Endothelial cell of umbilical vein (primary cell): Measurements from ENCODE around the gene ANKK1. TPM values are rescaled to one million over a fixed set of nuclear protein-coding genes. Genes with fewer than 3 reads are reported as not detected.

Source experiments
- BruUV-seq: library from RNA; stranded (reverse); fragments of 400-500 nt; replicated peaks from 2 replicates; lab custom pipeline; 2021; lab: Mats Ljungman, UMichigan
- CTCF ChIA-PET: fragments of 300-600, 350-600 bp; sonication (Branson Sonifier 250); formaldehyde crosslinking; loops from one replicate; lab custom pipeline; 2021; ENCODE audit warnings: antibody characterized with exemption, inconsistent platforms; lab: Charles Lee
- POLR2A ChIA-PET: fragments of 300-600, 350-600 bp; sonication (Branson Sonifier 250); formaldehyde crosslinking; loops from one replicate; lab custom pipeline; 2021; ENCODE audit warnings: antibody characterized with exemption, inconsistent platforms; lab: Charles Lee
- DNase-seq: peaks from one replicate; pipeline ENCODE4 v3.0.0-alpha.2; 2011; ENCODE audit warnings: low read depth, low spot score
- FAIRE-seq: peaks from 2 replicates; lab custom pipeline; 2011; peaks lifted over from hg19 to GRCh38; lab: Jason Lieb, UNC
- H2AFZ ChIP-seq: 2 replicates; pipeline ENCODE4 v1.6.0; 2012; ENCODE audit warnings: low read depth, low read length, control low read depth, inconsistent platforms
- H3K27ac ChIP-seq: 2 replicates; pipeline ENCODE4 v1.5.1; 2011; ENCODE audit warnings: low read depth, mild to moderate bottlenecking, control low read depth, low read length, moderate library complexity; ENCODE audit not compliant: insufficient read depth
- H3K27me3 ChIP-seq, 2 experiments: 2 replicates each; pipeline versions ENCODE4 v1.6.0 to v1.6.1; 2011; ENCODE audit warnings: low read length in 2 of 2, mixed read lengths in 1 of 2; ENCODE audit not compliant: control insufficient read depth in 2 of 2, insufficient read depth in 2 of 2
- H3K36me3 ChIP-seq, 2 experiments: 2 replicates in 1 of 2; 3 replicates in 1 of 2; pipeline ENCODE4 v1.5.1; 2011; ENCODE audit warnings: low read length in 2 of 2, mild to moderate bottlenecking in 1 of 2, moderate library complexity in 1 of 2; ENCODE audit not compliant: control insufficient read depth in 2 of 2, insufficient read depth in 2 of 2; ENCODE audit errors: extremely low read depth in 1 of 2
- H3K4me1 ChIP-seq: 3 replicates; pipeline ENCODE4 v1.5.1; 2011; ENCODE audit warnings: mild to moderate bottlenecking, low read length; ENCODE audit not compliant: control insufficient read depth, insufficient read depth; ENCODE audit errors: extremely low read depth
- H3K4me2 ChIP-seq: 2 replicates; pipeline ENCODE4 v1.6.1; 2011; ENCODE audit warnings: low read length, control low read depth, mixed read lengths; ENCODE audit not compliant: insufficient read depth
- H3K4me3 ChIP-seq, 3 experiments: fragments of 200-600 bp in 1 of 3; sonication (generic), shearing (Covaris generic) in 1 of 3; replicated peaks in 1 of 3; 2 replicates each; pipeline ENCODE4 v1.5.1; 2011 to 2016; ENCODE audit warnings: control low read depth in 3 of 3, low read length in 3 of 3, mild to moderate bottlenecking in 2 of 3, inconsistent platforms in 1 of 3, low read depth in 1 of 3, moderate library complexity in 1 of 3; ENCODE audit not compliant: insufficient read depth in 1 of 3
- H3K79me2 ChIP-seq: 2 replicates; pipeline ENCODE4 v1.6.0; 2012; ENCODE audit warnings: low read length, inconsistent platforms; ENCODE audit not compliant: control insufficient read depth, insufficient read depth
- H3K9ac ChIP-seq: replicated peaks from 2 replicates; pipeline ENCODE3; 2011; ENCODE audit warnings: low read length, control low read depth; ENCODE audit not compliant: insufficient read depth; ENCODE audit errors: extremely low read depth
- H3K9me1 ChIP-seq: replicated peaks from 3 replicates; pipeline ENCODE4 v1.6.0; 2011; ENCODE audit warnings: mild to moderate bottlenecking, low read length; ENCODE audit not compliant: control insufficient read depth, insufficient read depth; ENCODE audit errors: extremely low read depth
- H3K9me3 ChIP-seq: replicated peaks from 2 replicates; pipeline ENCODE4 v1.5.1; 2012; ENCODE audit warnings: low read length, inconsistent platforms; ENCODE audit not compliant: control insufficient read depth, insufficient read depth
- H4K20me1 ChIP-seq: replicated peaks from 2 replicates; pipeline ENCODE3; 2011; ENCODE audit warnings: mild to moderate bottlenecking, low read length; ENCODE audit not compliant: control insufficient read depth, insufficient read depth; ENCODE audit errors: extremely low read depth
- EZH2 ChIP-seq: IDR thresholded peaks from 2 replicates; pipeline ENCODE4 v1.6.1; 2012; ENCODE audit warnings: borderline replicate concordance, low read depth, mild to moderate bottlenecking, moderate library complexity, low read length, inconsistent platforms; ENCODE audit not compliant: severe bottlenecking
- FOS ChIP-seq: IDR thresholded peaks from 2 replicates; pipeline ENCODE4 v1.6.1; 2011; ENCODE audit warnings: mild to moderate bottlenecking, low read length, moderate library complexity, borderline replicate concordance; ENCODE audit not compliant: insufficient read depth
- GATA2 ChIP-seq: IDR thresholded peaks from 2 replicates; pipeline ENCODE4 v1.7.0; 2011; ENCODE audit warnings: low read depth, mild to moderate bottlenecking, moderate library complexity, mixed read lengths, low read length; ENCODE audit not compliant: insufficient read length, insufficient read depth
- JUN ChIP-seq: IDR thresholded peaks from 2 replicates; pipeline ENCODE4 v1.6.1; 2011; ENCODE audit warnings: borderline replicate concordance, low read depth; ENCODE audit not compliant: insufficient read length, insufficient read depth
- MYC ChIP-seq: IDR thresholded peaks from one replicate; pipeline ENCODE4 v1.6.1; 2011; ENCODE audit warnings: mild to moderate bottlenecking, low read depth, low read length
- POLR2A ChIP-seq: IDR thresholded peaks from 2 replicates; pipeline ENCODE4 v1.6.1; 2012; ENCODE audit warnings: low read depth, mild to moderate bottlenecking, control low read depth, low read length
- POLR2AphosphoS5 ChIP-seq: IDR thresholded peaks from 2 replicates; pipeline ENCODE4 v1.6.1; 2012; ENCODE audit warnings: low read depth, mild to moderate bottlenecking, control low read depth, low read length, moderate library complexity; ENCODE audit not compliant: insufficient read depth
- dilution Hi-C: fragments of 300-500 bp; cut with MboI; formaldehyde crosslinking; loops from one replicate; pipeline ENCODE4 v1.15.0; 2019; ENCODE audit warnings: low sequenced_read_pairs; ENCODE audit not compliant: extremely low pct_ligation_motif_present
- intact Hi-C: fragments of 100-400 bp; cut with micrococcal nuclease; formaldehyde crosslinking; loops from one replicate; pipeline ENCODE4 v1.10.0; 2022
- polyA plus RNA-seq, 4 experiments: library from polyadenylated mRNA; depleted of rRNA in 3 of 4; stranded (reverse) in 3 of 4; unstranded in 1 of 4; fragments of >200 nt; gene quantifications; 2 replicates each; pipeline versions ENCODE4 v1.2.1 to v1.2.3, GENCODE V29; 2011 to 2012; ENCODE audit warnings: missing spikeins in 1 of 4
- total RNA-seq: library from RNA; stranded (reverse); gene quantifications from 2 replicates; pipeline ENCODE4 v1.2.3, GENCODE V29; 2021
- TF ChIP-seq, protein P1 (sequence below): IDR thresholded peaks from 2 replicates; pipeline ENCODE4 v1.6.1; 2011; ENCODE audit not compliant: insufficient read depth, insufficient read length
- TF ChIP-seq, protein P2 (sequence below), 2 donors: IDR thresholded peaks; 1 replicate in 1 of 2; 2 replicates in 1 of 2; pipeline ENCODE4 v1.5.1; 2011; ENCODE audit warnings: low read length in 2 of 2, mild to moderate bottlenecking in 2 of 2, moderate library complexity in 2 of 2, control low read depth in 1 of 2, inconsistent platforms in 1 of 2, low read depth in 1 of 2; ENCODE audit not compliant: insufficient read depth in 1 of 2; ENCODE audit errors: extremely low read depth in 1 of 2

ANKK1 gene
- total and polyA plus RNA-seq, 2 donors (not counting 3 experiments of a cell fraction or from before 2014, with no cell fraction given): not detected

DNA sequence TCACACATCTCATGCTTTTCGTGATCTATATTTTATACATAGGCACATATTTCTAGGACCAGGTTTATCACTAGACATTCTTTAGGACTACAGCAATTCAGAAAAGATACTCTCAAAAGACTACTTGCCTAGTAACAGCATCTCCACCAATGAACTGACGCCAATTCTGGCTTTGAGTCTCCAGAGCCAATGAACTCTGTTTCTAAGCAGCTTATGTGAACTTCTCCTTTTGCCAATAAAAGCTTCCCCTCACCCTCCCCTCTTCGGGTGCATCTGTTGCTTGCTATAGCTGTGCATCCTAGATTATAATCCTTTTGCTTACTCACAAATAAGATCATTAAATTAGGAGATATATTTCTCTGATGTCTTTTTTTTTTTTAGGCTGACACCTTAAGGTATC lies 11.4 kb upstream of the ANKK1 start:
- FAIRE-seq (no peak), DNase-seq (no peak)

More for the DNA sequence above, 11.4 kb upstream of the ANKK1 start:
- dilution Hi-C loops (no loop called here), intact Hi-C loops (no loop called here)
- Histone ChIP-seq H4K20me1 (no peaks in the 10 kb centered on the region), H3K27me3 (peaks cover 0 to 3% of the 10 kb centered on the region in 2 experiments), H3K4me3 (no peak overlapping the region), H3K9ac (no peak overlapping the region), H3K9me1 (no peaks in the 10 kb centered on the region), H3K4me1 (no peaks in the 10 kb centered on the region), H3K79me2 (no peaks in the 10 kb centered on the region), H3K27ac (no peak overlapping the region), H3K36me3 (no peaks in the 10 kb centered on the region), H3K4me2 (no peak overlapping the region), H3K9me3 (no peaks in the 10 kb centered on the region), H2AFZ (no peak overlapping the region)
- ChIA-PET POLR2A (no interaction called here), CTCF (no interaction called here)
- no peak for TF ChIP-seq JUN
- no peak for TF ChIP-seq EZH2
- TF ChIP-seq FOS: no peak
- TF ChIP-seq, protein P1, sequence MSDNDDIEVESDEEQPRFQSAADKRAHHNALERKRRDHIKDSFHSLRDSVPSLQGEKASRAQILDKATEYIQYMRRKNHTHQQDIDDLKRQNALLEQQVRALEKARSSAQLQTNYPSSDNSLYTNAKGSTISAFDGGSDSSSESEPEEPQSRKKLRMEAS: no peak
- TF ChIP-seq, protein P2, sequence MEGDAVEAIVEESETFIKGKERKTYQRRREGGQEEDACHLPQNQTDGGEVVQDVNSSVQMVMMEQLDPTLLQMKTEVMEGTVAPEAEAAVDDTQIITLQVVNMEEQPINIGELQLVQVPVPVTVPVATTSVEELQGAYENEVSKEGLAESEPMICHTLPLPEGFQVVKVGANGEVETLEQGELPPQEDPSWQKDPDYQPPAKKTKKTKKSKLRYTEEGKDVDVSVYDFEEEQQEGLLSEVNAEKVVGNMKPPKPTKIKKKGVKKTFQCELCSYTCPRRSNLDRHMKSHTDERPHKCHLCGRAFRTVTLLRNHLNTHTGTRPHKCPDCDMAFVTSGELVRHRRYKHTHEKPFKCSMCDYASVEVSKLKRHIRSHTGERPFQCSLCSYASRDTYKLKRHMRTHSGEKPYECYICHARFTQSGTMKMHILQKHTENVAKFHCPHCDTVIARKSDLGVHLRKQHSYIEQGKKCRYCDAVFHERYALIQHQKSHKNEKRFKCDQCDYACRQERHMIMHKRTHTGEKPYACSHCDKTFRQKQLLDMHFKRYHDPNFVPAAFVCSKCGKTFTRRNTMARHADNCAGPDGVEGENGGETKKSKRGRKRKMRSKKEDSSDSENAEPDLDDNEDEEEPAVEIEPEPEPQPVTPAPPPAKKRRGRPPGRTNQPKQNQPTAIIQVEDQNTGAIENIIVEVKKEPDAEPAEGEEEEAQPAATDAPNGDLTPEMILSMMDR (IDR thresholded peaks at IDR 0.05; ENCODE audit: extremely low read depth in 1 of 2, insufficient read depth in 1 of 2, low read depth in 1 of 2, low read length in 2 of 2): no peak
- no peak for TF ChIP-seq POLR2AphosphoS5
- TF ChIP-seq GATA2: no peak
- TF ChIP-seq MYC: no peak
- TF ChIP-seq POLR2A: no peak
- no TSS peak for BruUV-seq
